Epithelial cell of esophagus (primary cell): ENCODE measurements around the gene SRP14.

Source experiments
- DNase-seq: peaks from one replicate; pipeline ENCODE4 v3.0.0; 2010; ENCODE audit warnings: low read depth
- H3K4me3 ChIP-seq: 2 replicates; pipeline ENCODE4 v1.5.1; 2011; ENCODE audit warnings: mild to moderate bottlenecking, low read length, control low read depth
- CTCF ChIP-seq: IDR thresholded peaks from 2 replicates; pipeline ENCODE4 v1.5.1; 2011; ENCODE audit warnings: low read depth, mild to moderate bottlenecking, low read length, control low read depth, inconsistent platforms; ENCODE audit not compliant: insufficient read depth; ENCODE audit errors: missing control alignments

Gene SRP14

GRCh38 chr15:40047415-40048210 is 8.6 kb upstream of the SRP14 start:
- no peak for TF ChIP-seq CTCF
- no peak overlapping the region for H3K4me3 ChIP-seq
- peak; percentile 87 for DNase-seq

- no peak overlapping the region for H3K4me3 ChIP-seq
- peak; percentile 87 for DNase-seq
- no peak for TF ChIP-seq CTCF
Observed at GRCh38 chr15:40046721-40047414, 7.9 kb upstream of the SRP14 start.

GRCh38 chr15:40045572-40046217 is 6.7 kb upstream of the SRP14 start:
- no peak overlapping the region for H3K4me3 ChIP-seq
- DNase-seq: peak; percentile 35
- no peak for TF ChIP-seq CTCF

- TF ChIP-seq CTCF: peak; percentile 92
- DNase-seq: peak; percentile 85
- no peak overlapping the region for H3K4me3 ChIP-seq
Observed at GRCh38 chr15:40044717-40045571, 6.0 kb upstream of the SRP14 start.

GRCh38 chr15:40043927-40044716 is 5.1 kb upstream of the SRP14 start:
- TF ChIP-seq CTCF: no peak
- DNase-seq: no peak
- H3K4me3 ChIP-seq: no peak overlapping the region
